ENCODE data around the gene POMGNT2.

The POMGNT2 gene

GRCh38 chr3:43098761-43099160 is 7.1 kb downstream of the POMGNT2 start:
- TF ChIP-seq CTCF (IDR thresholded peaks at IDR 0.05; ENCODE audit: insufficient read depth, low read length, poor library complexity, severe bottlenecking), result no peak
- no peak for DNase-seq (ENCODE audit: extremely low read depth, insufficient read length)
- H3K36me3 ChIP-seq (ENCODE audit: control insufficient read depth, insufficient read depth, low read length), result no peaks in the 10 kb centered on the region
- H3K4me3 ChIP-seq (replicated peaks; ENCODE audit: low read depth, low read length), result no peak overlapping the region
- peaks cover 1% of the 10 kb centered on the region; the same call in 1 of the 2 replicates for H3K27me3 ChIP-seq (replicated peaks; ENCODE audit: control insufficient read depth, insufficient read depth, low read length)

GRCh38 chr3:43097400-43098080 is 8.3 kb downstream of the POMGNT2 start:
- no peaks in the 10 kb centered on the region for H3K36me3 ChIP-seq (ENCODE audit: control insufficient read depth, insufficient read depth, low read length)
- peaks cover 1% of the 10 kb centered on the region; the same call in 1 of the 2 replicates for H3K27me3 ChIP-seq (replicated peaks; ENCODE audit: control insufficient read depth, insufficient read depth, low read length)
- no peak for TF ChIP-seq CTCF (IDR thresholded peaks at IDR 0.05; ENCODE audit: insufficient read depth, low read length, poor library complexity, severe bottlenecking)
- DNase-seq (ENCODE audit: extremely low read depth, insufficient read length), result no peak
- no peak overlapping the region for H3K4me3 ChIP-seq (replicated peaks; ENCODE audit: low read depth, low read length)

GRCh38 chr3:43096761-43097160 is 9.1 kb downstream of the POMGNT2 start:
- Histone ChIP-seq H3K27me3 (replicated peaks; ENCODE audit: control insufficient read depth, insufficient read depth, low read length) (peaks cover 1% of the 10 kb centered on the region; the same call in 1 of the 2 replicates), H3K4me3 (replicated peaks; ENCODE audit: low read depth, low read length) (no peak overlapping the region), H3K36me3 (ENCODE audit: control insufficient read depth, insufficient read depth, low read length) (no peaks in the 10 kb centered on the region)
- no peak for TF ChIP-seq CTCF (IDR thresholded peaks at IDR 0.05; ENCODE audit: insufficient read depth, low read length, poor library complexity, severe bottlenecking)
- DNase-seq (ENCODE audit: extremely low read depth, insufficient read length), result no peak

GRCh38 chr3:43095370-43095769 is 10.5 kb downstream of the POMGNT2 start:
- H3K4me3 ChIP-seq (replicated peaks; ENCODE audit: low read depth, low read length), result no peak overlapping the region
- no peak for TF ChIP-seq CTCF (IDR thresholded peaks at IDR 0.05; ENCODE audit: insufficient read depth, low read length, poor library complexity, severe bottlenecking)

GRCh38 chr3:43094851-43095250 is 11.0 kb downstream of the POMGNT2 start:
- Histone ChIP-seq H3K4me3 (replicated peaks; ENCODE audit: low read depth, low read length) (no peak overlapping the region), H3K36me3 (ENCODE audit: control insufficient read depth, insufficient read depth, low read length) (no peaks in the 10 kb centered on the region), H3K27me3 (replicated peaks; ENCODE audit: control insufficient read depth, insufficient read depth, low read length) (peaks cover 1% of the 10 kb centered on the region; the same call in 1 of the 2 replicates)
- DNase-seq (ENCODE audit: extremely low read depth, insufficient read length), result no peak
- no peak for TF ChIP-seq CTCF (IDR thresholded peaks at IDR 0.05; ENCODE audit: insufficient read depth, low read length, poor library complexity, severe bottlenecking)

More at GRCh38 chr3:43095370-43095769, 10.5 kb downstream of the POMGNT2 start:
- peaks cover 1% of the 10 kb centered on the region; the same call in 1 of the 2 replicates for H3K27me3 ChIP-seq (replicated peaks; ENCODE audit: control insufficient read depth, insufficient read depth, low read length)
- no peak for DNase-seq (ENCODE audit: extremely low read depth, insufficient read length)
- no peaks in the 10 kb centered on the region for H3K36me3 ChIP-seq (ENCODE audit: control insufficient read depth, insufficient read depth, low read length)

All from GM06990 (cell line).